ENCODE measurements around the gene INHBA. TPM values are rescaled to one million over a fixed set of nuclear protein-coding genes. Genes with fewer than 3 reads are reported as not detected.

INHBA gene
- polyA plus RNA-seq, 1 donor (not counting 4 experiments of a cell fraction or from before 2014, with no cell fraction given), result 51.4 TPM

- Histone ChIP-seq H3K79me2 (ENCODE audit: control insufficient read depth, insufficient read depth, low read length) (no peaks in the 10 kb centered on the region), H3K9ac (ENCODE audit: control insufficient read depth, extremely low read depth, insufficient read depth, low read length) (no peak overlapping the region), H3K9me3 (ENCODE audit: control insufficient read depth, low read depth, low read length) (no peaks in the 10 kb centered on the region), H3K9me1 (ENCODE audit: control insufficient read depth, extremely low read depth, insufficient read depth, low read length) (no peaks in the 10 kb centered on the region), H2AFZ (ENCODE audit: control insufficient read depth, low read length) (no peak overlapping the region), H3K4me3 (ENCODE audit: control insufficient read depth in 2 of 3, extremely low read depth in 1 of 3, insufficient read depth in 2 of 3, low read depth in 1 of 3, low read length in 3 of 3) (no peak overlapping the region), H3K27ac (ENCODE audit: control insufficient read depth, insufficient read depth, low read length) (no peak overlapping the region), H3K4me2 (ENCODE audit: control insufficient read depth, extremely low read depth, insufficient read depth, low read depth, low read length) (peak overlapping the region; percentile 15), H3K36me3 (ENCODE audit: control insufficient read depth in 2 of 2, extremely low read depth in 1 of 2, insufficient read depth in 2 of 2, low read length in 2 of 2) (no peaks in the 10 kb centered on the region), H3K4me1 (ENCODE audit: control insufficient read depth, extremely low read depth, insufficient read depth, low read length) (no peaks in the 10 kb centered on the region), H3K27me3 (ENCODE audit: control insufficient read depth, extremely low read depth, insufficient read depth, low read length) (peaks cover 5% of the 10 kb centered on the region), H4K20me1 (ENCODE audit: control insufficient read depth, extremely low read depth, insufficient read depth, low read length) (no peaks in the 10 kb centered on the region)
- FAIRE-seq (peak; percentile 67), DNase-seq (ENCODE audit: low read depth, low spot score) (no peak)
- TF ChIP-seq CTCF (optimal IDR thresholded peaks at IDR 0.05 in 1 of 3, IDR thresholded peaks at IDR 0.05 in 1 of 3, conservative IDR thresholded peaks at IDR 0.05 in 1 of 3; ENCODE audit: extremely low read depth in 1 of 3, insufficient read depth in 2 of 3, low read length in 3 of 3) (peak; percentile 65 to 78 (median 76)), EZH2 (IDR thresholded peaks at IDR 0.05; ENCODE audit: low read length) (no peak)
- dilution Hi-C loops (cut with MboI; ENCODE audit: extremely low pct_ligation_motif_present, low sequenced_read_pairs), result no loop called here
These were observed 8.6 kb upstream of the INHBA start for GRCh38 chr7:41711283-41712064.

- H3K4me1 ChIP-seq (ENCODE audit: control insufficient read depth, extremely low read depth, insufficient read depth, low read length), result peaks cover 2% of the 10 kb centered on the region
- H3K4me3 ChIP-seq (ENCODE audit: control insufficient read depth in 2 of 3, extremely low read depth in 1 of 3, insufficient read depth in 2 of 3, low read depth in 1 of 3, low read length in 3 of 3), result no peak overlapping the region
- DNase-seq (ENCODE audit: low read depth, low spot score) (no peak), FAIRE-seq (no peak)
- no peaks in the 10 kb centered on the region for H4K20me1 ChIP-seq (ENCODE audit: control insufficient read depth, extremely low read depth, insufficient read depth, low read length)
- H3K27me3 ChIP-seq (ENCODE audit: control insufficient read depth, extremely low read depth, insufficient read depth, low read length), result peaks cover 2% of the 10 kb centered on the region
- no peak overlapping the region for H3K9ac ChIP-seq (ENCODE audit: control insufficient read depth, extremely low read depth, insufficient read depth, low read length)
- H3K9me1 ChIP-seq (ENCODE audit: control insufficient read depth, extremely low read depth, insufficient read depth, low read length), result no peaks in the 10 kb centered on the region
- H2AFZ ChIP-seq (ENCODE audit: control insufficient read depth, low read length), result no peak overlapping the region
- dilution Hi-C loops (cut with MboI; ENCODE audit: extremely low pct_ligation_motif_present, low sequenced_read_pairs), result no loop called here
- no peak for TF ChIP-seq CTCF (optimal IDR thresholded peaks at IDR 0.05 in 1 of 3, IDR thresholded peaks at IDR 0.05 in 1 of 3, conservative IDR thresholded peaks at IDR 0.05 in 1 of 3; ENCODE audit: extremely low read depth in 1 of 3, insufficient read depth in 2 of 3, low read length in 3 of 3)
- no peak overlapping the region for H3K27ac ChIP-seq (ENCODE audit: control insufficient read depth, insufficient read depth, low read length)
- H3K36me3 ChIP-seq (ENCODE audit: control insufficient read depth in 2 of 2, extremely low read depth in 1 of 2, insufficient read depth in 2 of 2, low read length in 2 of 2), result no peaks in the 10 kb centered on the region
- no peaks in the 10 kb centered on the region for H3K9me3 ChIP-seq (ENCODE audit: control insufficient read depth, low read depth, low read length)
- no peak overlapping the region for H3K4me2 ChIP-seq (ENCODE audit: control insufficient read depth, extremely low read depth, insufficient read depth, low read depth, low read length)
- no peaks in the 10 kb centered on the region for H3K79me2 ChIP-seq (ENCODE audit: control insufficient read depth, insufficient read depth, low read length)
These were observed 7.9 kb upstream of the INHBA start for GRCh38 chr7:41710838-41711237.

Measured in keratinocyte (primary cell).